GM18870 (cell line): ENCODE measurements around the gene TMSB10.
A peak's percentile ranks its signal among the peaks of the same experiment; 100 is the strongest.
"Not testable (repeated sequence)": the region's sequence is repeated elsewhere in the genome, so short reads cannot be mapped to it uniquely, and the experiment has no call there.

Source experiments
- ATAC-seq: cut with Tn5 transposase; IDR thresholded peaks from one replicate; pipeline ENCODE4 v1.9.1; 2021; ENCODE audit warnings: moderate library complexity; ENCODE audit not compliant: unreplicated experiment

TMSB10 gene

GRCh38 chr2:84901593-84902120, 3.8 kb upstream of the TMSB10 start:
- no peak for ATAC-seq

DNA sequence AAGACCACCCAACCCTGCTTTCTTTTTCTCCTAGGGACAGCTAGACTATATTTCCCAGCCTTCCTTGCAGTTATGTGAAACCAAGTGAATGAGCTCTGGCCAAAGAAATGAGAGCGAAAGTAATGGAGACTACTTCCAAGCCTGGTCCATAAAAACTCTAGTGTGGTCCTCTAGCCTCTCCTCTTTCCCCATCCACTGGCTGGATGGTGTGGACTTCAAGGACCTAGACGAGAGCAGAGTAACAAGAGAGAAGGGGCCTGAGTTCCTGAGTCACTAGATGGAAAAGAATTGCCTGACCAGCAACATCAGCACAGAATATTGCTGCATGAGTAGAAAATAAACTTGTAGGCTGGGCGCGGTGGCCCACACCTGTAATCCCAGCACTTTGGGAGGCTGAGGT, 2.9 kb upstream of the TMSB10 start:
- ATAC-seq, result no peak

DNA sequence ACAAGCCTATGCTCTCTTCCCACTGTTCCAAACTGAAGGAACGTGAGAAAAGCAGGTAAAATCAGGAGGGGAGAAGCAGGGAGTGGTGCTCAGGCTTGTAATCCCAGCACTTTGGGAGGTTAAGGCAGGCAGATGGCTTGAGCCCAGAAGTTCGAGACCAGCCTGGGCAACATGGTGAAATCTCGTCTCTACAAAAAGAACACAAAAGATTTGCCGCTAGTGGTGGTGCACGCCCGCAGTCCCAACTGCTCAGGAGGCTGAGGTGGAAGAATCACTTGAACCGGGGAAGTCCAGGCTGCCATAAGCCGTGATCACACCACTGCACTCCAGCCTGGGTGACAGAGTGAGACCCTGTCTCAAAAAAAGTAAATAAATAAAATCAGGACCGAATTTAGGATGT, 1.3 kb upstream of the TMSB10 start:
- no peak for ATAC-seq

DNA sequence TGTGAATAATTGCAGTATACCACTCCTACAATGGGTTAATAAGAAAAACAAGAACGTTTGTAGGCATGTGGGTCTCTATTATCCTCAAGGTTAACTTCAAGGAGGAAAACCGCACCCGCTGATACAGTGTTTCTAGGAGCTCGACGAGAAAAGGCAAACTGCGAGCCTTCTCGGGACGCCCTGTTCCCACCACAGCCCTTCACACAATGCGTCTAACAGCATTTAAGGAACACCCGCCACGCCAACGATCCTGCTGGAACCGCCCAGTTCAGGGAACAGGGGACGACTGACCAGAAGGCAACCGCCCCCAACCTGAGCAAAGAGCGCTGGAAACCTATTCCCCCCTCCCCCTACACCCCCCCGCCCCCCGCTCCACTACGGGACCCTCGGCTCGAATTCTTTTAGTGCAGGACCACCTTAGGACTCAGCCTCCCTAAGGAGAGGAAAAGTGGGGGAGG, 710 bp upstream of the TMSB10 start:
- ATAC-seq, result no peak

- peak; percentile 14 for ATAC-seq
Observed at GRCh38 chr2:84906108-84906899, 848 bp downstream of the TMSB10 start.

GRCh38 chr2:84906900-84907714, 1.7 kb downstream of the TMSB10 start:
- peak; percentile 35 for ATAC-seq

GRCh38 chr2:84908948-84909713, 3.7 kb downstream of the TMSB10 start:
- ATAC-seq, result no peak

DNA sequence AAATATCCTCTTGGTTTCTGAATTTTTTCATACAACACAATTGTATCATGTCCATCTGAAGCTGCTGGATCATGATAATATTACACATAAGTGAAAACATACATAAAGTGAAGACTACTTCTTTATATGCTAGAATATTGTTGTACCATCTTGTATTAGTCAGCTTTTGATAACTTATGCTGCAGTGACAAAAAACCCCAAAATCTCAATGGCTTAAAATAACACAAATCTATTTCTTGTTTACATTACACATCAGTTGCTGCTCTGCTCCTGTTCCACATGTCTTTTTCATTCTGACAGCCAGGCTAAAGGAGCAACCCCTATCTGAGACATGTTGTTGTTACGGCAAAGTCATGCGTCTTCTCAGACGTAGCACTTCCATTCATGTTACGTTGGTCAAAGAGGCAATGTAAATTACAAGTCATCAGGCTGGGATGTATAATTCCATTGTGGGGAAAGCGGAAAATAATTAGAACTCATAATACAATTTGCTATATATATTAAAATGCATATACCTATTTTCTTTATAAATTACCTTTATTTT, 5.8 kb downstream of the TMSB10 start:
- ATAC-seq, result no peak

DNA sequence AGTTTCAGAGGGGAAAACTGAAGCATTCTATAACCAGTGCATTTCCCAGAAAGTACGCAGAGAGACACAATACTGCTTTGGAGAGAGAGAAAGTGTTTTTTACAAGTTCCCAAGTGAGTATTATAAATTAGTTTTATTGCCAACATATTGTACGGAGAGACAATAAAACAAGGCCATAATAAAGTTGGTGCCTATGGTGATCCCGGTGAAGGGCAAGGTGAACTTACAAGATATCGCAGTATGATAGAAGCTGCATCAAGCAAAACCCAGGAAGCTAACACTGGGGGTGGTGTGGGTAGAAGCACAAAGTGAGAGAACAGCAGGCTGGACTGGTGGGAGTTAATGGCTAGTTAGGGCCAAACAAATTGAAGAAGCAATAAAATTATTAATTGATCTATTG, 7.5 kb downstream of the TMSB10 start:
- no peak for ATAC-seq

DNA sequence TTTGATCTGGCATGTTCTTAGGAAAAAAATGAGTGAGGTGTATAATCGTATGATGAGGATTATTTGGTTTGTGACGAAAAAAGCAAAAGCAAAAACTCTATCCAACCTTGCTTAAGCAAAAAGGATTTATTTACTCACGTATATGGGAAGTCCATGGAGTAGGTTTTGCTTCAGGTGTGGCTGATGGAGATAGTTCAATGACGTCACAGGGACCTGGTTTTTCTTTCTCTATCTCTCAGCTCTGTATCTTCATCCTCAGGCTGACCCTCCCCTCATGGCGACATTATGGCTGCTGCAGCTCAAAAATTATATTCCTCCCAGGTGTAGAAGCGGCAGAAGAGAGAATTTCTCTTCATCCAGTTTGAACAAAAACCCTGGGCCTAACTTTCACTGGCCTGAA, 8.9 kb downstream of the TMSB10 start:
- ATAC-seq, result no peak

DNA sequence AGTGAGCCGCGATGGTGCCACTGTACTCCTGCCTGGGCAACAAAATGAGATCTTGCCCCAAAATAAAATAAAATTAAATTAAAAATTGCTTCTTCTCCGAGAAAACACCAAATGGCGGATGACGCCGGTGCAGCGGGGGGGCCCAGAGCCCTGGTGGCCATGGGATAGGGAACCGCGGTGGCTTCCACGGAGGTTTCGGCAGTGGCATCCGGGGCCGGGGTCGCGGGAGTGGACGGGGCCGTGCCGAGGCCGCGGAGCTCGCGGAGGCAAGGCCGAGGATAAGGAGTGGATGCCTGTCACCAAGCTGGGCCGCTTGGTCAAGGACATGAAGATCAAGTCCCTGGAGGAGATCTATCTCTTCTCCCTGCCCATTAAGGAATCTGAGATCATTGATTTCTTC, 10.2 kb downstream of the TMSB10 start:
- not testable (repeated sequence) for ATAC-seq

DNA sequence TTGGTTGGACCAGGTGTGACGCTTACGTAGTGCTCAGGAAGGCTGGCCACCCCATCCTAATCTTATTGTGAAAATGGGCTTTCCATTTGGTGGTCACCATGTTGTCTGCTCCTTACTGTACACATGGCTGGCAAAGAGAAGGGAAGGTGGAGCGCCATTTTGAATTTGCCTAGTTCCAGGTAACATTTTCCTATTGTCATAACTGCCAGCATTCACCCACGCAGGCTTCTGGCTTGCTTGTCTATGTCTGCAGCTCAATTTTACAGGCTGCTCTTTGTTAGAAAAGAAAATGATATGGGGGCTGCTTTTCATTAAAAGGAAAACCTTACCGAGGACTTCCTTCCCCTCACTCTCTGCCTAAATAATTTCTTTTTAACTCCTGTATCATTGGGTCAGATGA, 12.4 kb downstream of the TMSB10 start:
- not testable (repeated sequence) for ATAC-seq

DNA sequence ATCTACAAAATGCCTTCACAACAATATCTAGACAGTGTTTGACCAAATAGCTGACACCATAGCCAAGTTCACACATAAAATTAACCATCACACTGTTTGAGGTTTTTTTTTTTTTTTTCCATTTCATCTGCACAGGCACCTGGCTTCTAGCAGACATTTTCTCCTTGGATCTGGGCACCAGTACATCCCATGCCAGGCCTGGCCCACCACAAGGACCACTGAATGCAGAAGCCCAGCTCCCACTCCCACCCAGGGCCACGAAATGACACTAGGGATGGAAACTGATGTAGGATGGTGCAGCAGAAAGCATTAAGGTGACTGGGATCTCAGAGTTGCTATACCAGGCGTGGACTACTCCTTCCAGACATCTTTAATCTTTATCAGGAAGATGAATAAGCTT, 13.0 kb downstream of the TMSB10 start:
- ATAC-seq, result no peak

DNA sequence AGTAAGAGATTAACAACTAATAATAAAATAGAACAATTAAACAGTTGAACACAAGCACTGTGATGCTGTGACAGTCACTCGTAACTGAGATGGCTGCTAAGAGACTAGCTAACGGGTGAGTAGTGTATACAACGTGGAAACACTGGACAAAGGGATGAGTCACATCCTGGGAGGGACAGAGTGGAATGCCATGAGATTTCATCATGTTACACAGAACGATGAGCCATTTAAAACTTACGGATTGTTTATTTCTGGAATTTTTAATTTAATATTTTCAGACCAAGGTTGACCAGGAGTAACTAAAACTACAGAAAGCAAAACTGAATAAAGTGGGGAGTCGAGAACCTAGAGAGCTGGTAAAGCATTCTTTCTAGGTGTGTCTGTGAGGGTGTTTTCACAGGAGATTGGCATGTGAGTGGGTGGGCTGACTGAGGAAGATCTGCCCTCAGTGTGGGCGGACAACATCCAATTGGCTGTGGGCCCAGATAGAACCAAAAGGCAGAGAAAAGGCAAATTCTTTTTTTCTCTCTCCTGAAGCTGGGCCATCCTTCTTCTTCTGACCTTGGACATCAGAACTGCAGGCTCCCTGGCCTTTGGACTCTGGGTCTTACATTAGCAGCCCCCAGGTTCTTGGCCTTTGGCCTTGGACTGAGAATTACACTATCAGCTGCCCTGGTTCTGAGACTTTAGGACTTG, 14.6 kb downstream of the TMSB10 start:
- ATAC-seq, result peak; percentile 50

GRCh38 chr2:84923009-84923408, 17.6 kb downstream of the TMSB10 start:
- no peak for ATAC-seq

DNA sequence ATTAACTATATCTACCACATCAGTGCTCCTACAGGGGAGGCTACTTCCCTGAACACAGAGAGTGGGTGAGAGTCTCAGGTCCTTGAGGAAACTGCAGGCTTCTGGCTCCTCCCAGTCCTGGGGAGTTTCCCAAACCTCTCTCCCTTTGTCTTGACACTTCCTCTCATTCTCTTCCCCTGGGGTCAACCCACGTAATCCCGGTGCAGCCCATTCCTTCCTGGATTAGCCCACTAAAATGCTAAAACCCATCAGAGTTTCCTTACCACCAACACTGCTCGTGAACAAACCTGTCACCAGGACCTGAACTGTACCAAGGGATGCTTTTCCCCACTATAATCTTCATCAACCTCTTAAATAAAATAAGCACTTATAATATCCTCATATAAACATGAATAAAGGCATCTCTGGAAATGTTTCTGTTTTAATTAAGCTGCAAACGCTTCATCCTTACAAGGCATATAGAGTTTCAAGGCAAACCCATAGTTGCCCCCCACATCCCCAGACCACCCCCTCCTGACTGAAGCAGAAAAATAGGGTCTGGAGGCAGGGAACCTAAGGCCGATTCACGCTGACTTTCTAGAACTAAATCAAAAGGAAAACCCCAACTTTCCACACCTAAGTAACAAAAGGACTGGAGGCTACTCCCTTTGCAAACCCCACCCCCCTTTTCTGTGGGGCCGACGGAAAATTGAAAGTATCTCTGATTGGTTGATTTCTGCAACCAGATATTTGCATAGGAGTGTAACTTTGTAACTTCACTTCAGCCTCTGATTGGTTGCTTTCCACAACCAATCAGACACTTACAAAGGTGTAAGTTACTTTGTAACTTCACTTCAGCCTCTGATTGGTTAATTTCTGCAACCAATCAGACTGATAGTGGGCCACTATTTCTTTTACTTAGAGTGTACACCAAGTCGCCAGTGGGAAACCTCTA, 19.0 kb downstream of the TMSB10 start:
- ATAC-seq, result no peak

- ATAC-seq, result no peak
Observed at GRCh38 chr2:84925336-84925723, 19.9 kb downstream of the TMSB10 start.

DNA sequence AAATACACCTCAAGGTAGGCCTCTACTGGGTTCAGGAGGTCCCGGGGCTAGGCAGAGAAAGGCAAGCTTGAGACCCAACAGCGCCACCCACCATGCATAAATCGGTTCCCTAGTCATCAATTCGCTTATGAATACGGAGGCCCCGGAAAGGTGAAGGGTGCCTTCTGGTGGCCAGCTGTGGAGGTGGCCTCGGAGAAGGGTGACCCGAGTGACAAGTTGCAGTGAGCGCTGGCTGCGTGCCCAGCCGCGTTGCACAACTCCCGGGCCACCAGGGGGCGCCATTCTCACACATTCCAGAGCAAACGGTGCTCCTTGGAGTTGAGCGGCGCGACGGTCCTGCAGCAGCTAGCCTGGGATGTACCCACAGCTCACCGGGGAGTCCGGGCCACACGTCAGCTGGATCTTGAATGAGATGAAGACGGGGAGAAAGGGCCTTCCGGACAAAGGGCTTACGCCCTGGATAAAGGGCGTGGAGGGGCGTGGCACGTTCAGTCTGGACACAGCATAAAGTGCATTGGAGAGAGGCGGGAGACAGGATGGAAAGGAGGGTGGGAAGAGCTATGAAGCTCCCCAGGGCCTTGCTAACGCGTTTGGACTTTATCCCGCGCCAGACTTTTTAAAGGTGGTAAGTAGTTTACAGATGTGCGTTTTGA, 20.4 kb downstream of the TMSB10 start:
- peak; percentile 80 for ATAC-seq

GRCh38 chr2:84927275-84927627, 21.8 kb downstream of the TMSB10 start:
- ATAC-seq, result no peak
